Keratinocyte (primary cell): Measurements from ENCODE around the gene LRRD1. TPM values are rescaled to one million over a fixed set of nuclear protein-coding genes. Genes with fewer than 3 reads are reported as not detected.

Source experiments
- DNase-seq: peaks from one replicate; pipeline ENCODE4 v3.0.0-alpha.2; 2011; ENCODE audit warnings: low read depth, missing footprints, low spot score
- FAIRE-seq: peaks from 2 replicates; lab custom pipeline; 2011; peaks lifted over from hg19 to GRCh38; lab: Jason Lieb, UNC
- H2AFZ ChIP-seq: 2 replicates; pipeline ENCODE4 v1.6.0; 2012; ENCODE audit warnings: low read length, control low read depth, inconsistent platforms; ENCODE audit not compliant: control insufficient read depth
- H3K27ac ChIP-seq: 2 replicates; pipeline ENCODE4 v1.5.1; 2011; ENCODE audit warnings: low read length; ENCODE audit not compliant: control insufficient read depth, insufficient read depth
- H3K27me3 ChIP-seq: 3 replicates; pipeline ENCODE4 v1.6.0; 2011; ENCODE audit warnings: low read length; ENCODE audit not compliant: control insufficient read depth, insufficient read depth; ENCODE audit errors: extremely low read depth
- H3K36me3 ChIP-seq, 2 experiments: 2 replicates in 1 of 2; 3 replicates in 1 of 2; pipeline ENCODE4 v1.5.1; 2011; ENCODE audit warnings: low read length in 2 of 2, mild to moderate bottlenecking in 1 of 2; ENCODE audit not compliant: control insufficient read depth in 2 of 2, insufficient read depth in 2 of 2; ENCODE audit errors: extremely low read depth in 1 of 2
- H3K4me1 ChIP-seq: 3 replicates; pipeline ENCODE4 v1.5.1; 2011; ENCODE audit warnings: low read length; ENCODE audit not compliant: control insufficient read depth, insufficient read depth; ENCODE audit errors: extremely low read depth
- H3K4me2 ChIP-seq: 3 replicates; pipeline ENCODE4 v1.6.0; 2011; ENCODE audit warnings: low read depth, low read length; ENCODE audit not compliant: control insufficient read depth, insufficient read depth; ENCODE audit errors: extremely low read depth
- H3K4me3 ChIP-seq, 3 experiments: fragments of 200-600 bp in 1 of 3; sonication (generic) in 1 of 3; 2 replicates in 2 of 3; 3 replicates in 1 of 3; pipeline ENCODE4 v1.5.1; 2011 to 2016; ENCODE audit warnings: low read length in 3 of 3, mild to moderate bottlenecking in 3 of 3, control low read depth in 2 of 3, inconsistent platforms in 1 of 3, low read depth in 1 of 3, mixed read lengths in 1 of 3, mixed run types in 1 of 3, moderate library complexity in 1 of 3; ENCODE audit not compliant: control insufficient read depth in 2 of 3, insufficient read depth in 2 of 3; ENCODE audit errors: extremely low read depth in 1 of 3
- H3K79me2 ChIP-seq: 2 replicates; pipeline ENCODE4 v1.6.0; 2012; ENCODE audit warnings: low read length; ENCODE audit not compliant: control insufficient read depth, insufficient read depth
- H3K9ac ChIP-seq: 3 replicates; pipeline ENCODE4 v1.6.0; 2011; ENCODE audit warnings: low read length; ENCODE audit not compliant: control insufficient read depth, insufficient read depth; ENCODE audit errors: extremely low read depth
- H3K9me1 ChIP-seq: 3 replicates; pipeline ENCODE4 v1.6.0; 2011; ENCODE audit warnings: low read length; ENCODE audit not compliant: control insufficient read depth, insufficient read depth; ENCODE audit errors: extremely low read depth
- H3K9me3 ChIP-seq: 2 replicates; pipeline ENCODE4 v1.5.1; 2012; ENCODE audit warnings: low read depth, low read length; ENCODE audit not compliant: control insufficient read depth
- H4K20me1 ChIP-seq: 3 replicates; pipeline ENCODE4 v1.6.0; 2011; ENCODE audit warnings: low read length; ENCODE audit not compliant: control insufficient read depth, insufficient read depth; ENCODE audit errors: extremely low read depth
- CTCF ChIP-seq, 3 experiments: IDR thresholded peaks in 1 of 3; conservative IDR thresholded peaks in 1 of 3; optimal IDR thresholded peaks in 1 of 3; 2 replicates in 2 of 3; 3 replicates in 1 of 3; pipeline versions ENCODE3 to v1.5.1; 2011; ENCODE audit warnings: low read length in 3 of 3, mild to moderate bottlenecking in 3 of 3, moderate library complexity in 2 of 3, control low read depth in 1 of 3, inconsistent platforms in 1 of 3; ENCODE audit not compliant: insufficient read depth in 2 of 3; ENCODE audit errors: extremely low read depth in 1 of 3
- EZH2 ChIP-seq: IDR thresholded peaks from one replicate; pipeline ENCODE4 v1.6.1; 2012; ENCODE audit warnings: inconsistent platforms, mild to moderate bottlenecking, low read length, moderate library complexity
- dilution Hi-C: fragments of 300-500 bp; cut with MboI; formaldehyde crosslinking; loops from one replicate; pipeline ENCODE4 v1.7.0; 2020; ENCODE audit warnings: low sequenced_read_pairs; ENCODE audit not compliant: extremely low pct_ligation_motif_present
- polyA plus RNA-seq, 5 experiments: library from polyadenylated mRNA; depleted of rRNA in 3 of 5; stranded (reverse) in 3 of 5; stranded (forward) in 1 of 5; unstranded in 1 of 5; fragments of >200 nt; gene quantifications; 1 replicate in 1 of 5; 2 replicates in 3 of 5; 3 replicates in 1 of 5; pipeline versions ENCODE4 v1.2.1 to v1.2.3, GENCODE V29; 2011 to 2012; ENCODE audit warnings: missing spikeins in 2 of 5, low read depth in 1 of 5, low replicate concordance in 1 of 5

The LRRD1 gene
- polyA plus RNA-seq, 1 donor (not counting 4 experiments of a cell fraction or from before 2014, with no cell fraction given): 0.04 TPM

DNA sequence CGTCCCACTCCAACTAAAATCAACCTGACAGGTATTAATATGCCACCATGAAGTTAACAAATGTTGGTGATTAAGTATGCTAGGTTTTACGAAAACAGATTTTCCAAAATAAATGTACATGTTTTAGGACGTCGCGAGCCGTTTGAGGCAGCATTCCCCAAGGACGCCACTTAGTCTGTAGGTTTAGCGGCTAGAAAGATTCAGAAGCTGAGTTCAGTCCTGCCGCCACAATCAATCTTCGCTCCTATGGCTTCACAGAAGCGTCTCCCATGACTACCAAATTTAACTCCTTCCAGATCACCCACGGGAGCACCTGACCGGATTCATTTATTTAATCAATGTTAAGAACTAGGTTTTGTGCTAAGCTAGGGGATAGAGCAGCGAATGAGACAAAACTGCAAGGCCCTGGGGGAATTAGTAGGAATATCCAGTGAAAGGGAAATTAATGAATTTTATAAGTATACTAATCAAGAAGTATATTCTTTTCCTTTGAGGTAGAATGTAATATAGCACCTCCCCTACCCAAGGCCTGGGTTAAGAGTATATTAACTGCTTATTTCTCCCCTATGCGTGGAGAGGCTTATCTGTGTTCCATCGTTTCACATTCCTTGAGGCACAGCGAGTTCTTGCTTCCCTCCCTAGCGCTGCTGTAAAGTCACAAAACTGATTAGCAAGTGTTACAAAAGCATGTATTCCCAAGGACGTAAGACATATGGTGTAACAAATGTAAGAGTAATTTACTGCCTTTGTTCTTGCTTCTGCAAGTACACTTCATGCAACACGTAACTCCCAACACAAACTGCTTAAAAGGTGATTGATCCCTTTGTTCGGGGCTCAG, 43.7 kb downstream of the LRRD1 start:
- peak overlapping the region; percentile 97 for H3K9ac ChIP-seq
- H3K27ac ChIP-seq: peak overlapping the region; percentile 98
- peak overlapping the region; percentile 97 for H2AFZ ChIP-seq
- H3K4me3 ChIP-seq: peak overlapping the region; percentile 89 to 96 (median 89)
- H3K4me1 ChIP-seq: peaks cover 11% of the 10 kb centered on the region
- peak; percentile 57 for FAIRE-seq
- dilution Hi-C loops: no loop called here
- peaks cover 11% of the 10 kb centered on the region for H4K20me1 ChIP-seq
- peaks cover 4 to 5% of the 10 kb centered on the region in 2 experiments for H3K36me3 ChIP-seq
- no peaks in the 10 kb centered on the region for H3K27me3 ChIP-seq
- peaks cover 41% of the 10 kb centered on the region for H3K79me2 ChIP-seq
- no peak for DNase-seq
- H3K9me3 ChIP-seq: no peaks in the 10 kb centered on the region
- peak overlapping the region; percentile 86 for H3K4me2 ChIP-seq
- no peaks in the 10 kb centered on the region for H3K9me1 ChIP-seq
- TF ChIP-seq EZH2 (no peak), CTCF (optimal IDR thresholded peaks at IDR 0.05 in 1 of 3, IDR thresholded peaks at IDR 0.05 in 1 of 3, conservative IDR thresholded peaks at IDR 0.05 in 1 of 3; ENCODE audit: extremely low read depth in 1 of 3, insufficient read depth in 2 of 3, low read length in 3 of 3) (no peak)

- Histone ChIP-seq H3K9ac (peak within 1 kb of the TSS; percentile 97), H4K20me1 (peaks cover 11% of the 10 kb centered on the region), H3K79me2 (peaks cover 49% of the 10 kb centered on the region), H3K4me1 (peaks cover 11% of the 10 kb centered on the region), H3K9me1 (no peaks in the 10 kb centered on the region), H3K4me3 (peak within 1 kb of the TSS; percentile 89 to 96 (median 89)), H3K9me3 (no peaks in the 10 kb centered on the region), H3K36me3 (peaks cover 9% of the 10 kb centered on the region in 2 experiments), H2AFZ (peak within 1 kb of the TSS; percentile 97), H3K4me2 (peak within 1 kb of the TSS; percentile 93), H3K27me3 (no peaks in the 10 kb centered on the region), H3K27ac (peak within 1 kb of the TSS; percentile 98)
- dilution Hi-C loops: no loop called here
- DNase-seq (peak; percentile 63), FAIRE-seq (no peak)
- TF ChIP-seq CTCF (optimal IDR thresholded peaks at IDR 0.05 in 1 of 3, IDR thresholded peaks at IDR 0.05 in 1 of 3, conservative IDR thresholded peaks at IDR 0.05 in 1 of 3; ENCODE audit: extremely low read depth in 1 of 3, insufficient read depth in 2 of 3, low read length in 3 of 3): no peak
- no peak for TF ChIP-seq EZH2
These were observed 44.5 kb downstream of the LRRD1 start, which contains the start of gene CYP51A1 for GRCh38 chr7:92134271-92135051. TSS of gene CYP51A1 (minus strand) at chr7:92134477. CDS start at chr7:92134364, 113 bp downstream.
